IPS-15b (cell line): ENCODE measurements around the gene RNF11.

Source experiments
- H3K27me3 ChIP-seq: one replicate; pipeline ENCODE4 v1.6.1; 2013; ENCODE audit warnings: low read length; ENCODE audit not compliant: control insufficient read depth, insufficient read depth
- H3K36me3 ChIP-seq: one replicate; pipeline ENCODE4 v1.6.1; 2013; ENCODE audit warnings: low read length; ENCODE audit not compliant: control insufficient read depth, insufficient read depth
- H3K4me1 ChIP-seq: one replicate; pipeline ENCODE4 v1.6.1; 2013; ENCODE audit warnings: mild to moderate bottlenecking, low read length; ENCODE audit not compliant: control insufficient read depth, insufficient read depth
- H3K4me3 ChIP-seq: one replicate; pipeline ENCODE4 v1.5.1; 2013; ENCODE audit warnings: low read depth, low read length
- H3K9ac ChIP-seq: one replicate; pipeline ENCODE4 v1.6.1; 2013; ENCODE audit warnings: low read depth, mild to moderate bottlenecking, low read length
- H3K9me3 ChIP-seq: one replicate; pipeline ENCODE4 v1.6.1; 2013; ENCODE audit warnings: mild to moderate bottlenecking, low read length; ENCODE audit not compliant: control insufficient read depth, insufficient read depth

Gene RNF11

DNA sequence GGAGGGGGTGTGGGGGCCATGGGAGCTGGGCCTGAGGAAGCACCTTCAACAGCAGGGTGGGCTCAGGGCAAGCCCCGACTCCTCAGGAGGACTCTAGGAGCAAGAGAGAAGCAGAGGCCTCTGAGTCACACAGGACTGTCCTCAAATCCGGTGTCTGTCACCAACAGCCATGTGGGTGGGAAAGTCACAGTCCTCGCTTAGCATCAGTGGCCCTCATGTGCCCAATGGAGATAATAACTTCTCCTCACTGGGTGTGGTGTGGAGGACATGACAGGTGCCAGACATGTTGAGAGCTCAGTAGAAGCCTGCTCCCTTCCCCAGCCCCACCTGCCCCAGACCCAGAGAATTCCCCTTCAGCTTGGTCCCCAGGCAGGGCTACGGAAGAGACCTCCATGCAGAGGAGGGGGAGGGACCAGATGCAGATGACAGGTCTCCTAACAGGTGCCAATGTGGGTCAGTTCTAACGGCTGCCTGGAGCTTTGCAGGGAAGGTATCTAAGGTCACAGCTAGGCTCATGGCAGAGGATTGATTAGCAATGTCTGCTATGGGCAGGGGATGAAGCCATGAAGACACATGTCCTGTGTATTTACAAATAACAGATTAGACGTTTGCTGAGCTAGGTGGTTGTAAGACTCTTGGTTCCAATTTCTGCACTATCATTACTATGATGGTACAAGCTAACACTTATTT, 64.1 kb downstream of the RNF11 start:
- no peaks in the 10 kb centered on the region for H3K36me3 ChIP-seq
- H3K4me3 ChIP-seq = no peak overlapping the region
- H3K9me3 ChIP-seq = no peaks in the 10 kb centered on the region
- no peak overlapping the region for H3K9ac ChIP-seq
- no peaks in the 10 kb centered on the region for H3K27me3 ChIP-seq
- peaks cover 5% of the 10 kb centered on the region for H3K4me1 ChIP-seq

DNA sequence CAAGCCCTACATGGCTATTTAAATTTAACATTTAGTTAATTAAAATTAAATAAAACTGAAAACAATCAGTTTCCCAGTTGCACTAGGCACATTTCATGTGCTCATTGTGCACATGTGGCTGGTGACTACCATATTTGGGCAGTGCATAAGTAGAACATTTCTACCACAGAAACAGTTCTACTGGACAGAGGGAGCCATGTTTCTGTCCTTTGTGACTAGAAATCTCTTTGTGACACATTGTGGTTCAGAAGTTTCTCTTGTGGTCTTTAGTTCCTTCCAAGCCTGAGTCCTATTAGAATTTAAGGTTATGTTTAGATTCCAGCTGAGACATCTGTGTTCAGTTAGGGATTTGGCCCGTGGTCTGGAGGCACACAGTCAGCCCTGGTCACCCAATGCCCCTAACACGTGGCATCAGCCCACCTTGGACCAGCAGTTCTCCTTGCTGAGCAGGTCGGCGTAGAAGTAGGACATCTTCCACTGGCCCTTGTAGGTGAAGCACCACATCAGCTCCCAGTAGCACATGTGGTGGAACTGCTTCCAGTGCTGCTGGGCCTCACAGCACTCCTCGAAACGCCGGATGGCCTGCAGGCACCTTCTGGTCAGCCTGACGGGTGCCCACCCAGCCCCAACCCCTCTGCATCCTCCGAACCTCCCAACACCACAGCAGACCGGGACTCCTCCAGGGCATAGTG, 65.2 kb downstream of the RNF11 start:
- H3K9ac ChIP-seq = no peak overlapping the region

DNA sequence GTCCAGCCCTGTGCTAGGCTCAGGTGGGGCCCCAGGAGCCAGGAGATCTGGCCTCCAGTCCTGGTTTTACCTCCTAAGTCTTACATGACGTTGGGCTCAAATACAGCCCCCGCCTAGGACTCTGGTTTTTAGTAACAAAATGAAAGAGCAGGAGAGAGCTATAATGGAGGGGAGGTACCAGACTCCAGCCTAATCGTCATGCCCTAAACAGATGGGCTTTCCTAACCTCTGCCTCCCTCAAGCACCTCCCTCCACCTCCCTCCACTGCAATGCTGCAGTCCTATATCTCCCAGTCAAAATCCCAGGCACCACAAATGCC, 65.7 kb downstream of the RNF11 start:
- Histone ChIP-seq H3K4me1 (no peaks in the 10 kb centered on the region), H3K9me3 (no peaks in the 10 kb centered on the region), H3K36me3 (no peaks in the 10 kb centered on the region), H3K4me3 (no peak overlapping the region), H3K27me3 (no peaks in the 10 kb centered on the region), H3K9ac (no peak overlapping the region)

More for the DNA sequence above, 65.2 kb downstream of the RNF11 start:
- H3K4me1 ChIP-seq = peaks cover 3% of the 10 kb centered on the region
- H3K4me3 ChIP-seq = no peak overlapping the region
- no peaks in the 10 kb centered on the region for H3K9me3 ChIP-seq
- no peaks in the 10 kb centered on the region for H3K27me3 ChIP-seq
- H3K36me3 ChIP-seq = no peaks in the 10 kb centered on the region

DNA sequence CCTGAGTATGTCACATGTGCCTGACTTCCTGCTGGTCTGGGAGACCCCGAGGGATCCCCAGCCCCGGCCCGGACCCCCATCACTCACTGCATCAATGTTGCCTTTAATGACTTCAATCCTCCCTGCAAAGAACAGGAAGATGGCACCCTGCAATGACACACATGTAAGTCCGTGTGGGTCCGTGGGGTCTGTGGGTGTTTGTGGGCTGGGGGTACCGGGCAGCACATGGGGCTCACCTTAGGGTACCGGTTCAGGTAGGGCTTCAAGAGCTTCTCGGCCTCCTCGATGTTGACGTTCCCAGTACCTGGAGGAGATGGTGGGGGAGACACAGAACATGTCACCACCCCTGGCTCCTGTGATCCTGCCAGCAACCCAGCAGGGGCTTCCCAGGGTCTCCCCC, 66.2 kb downstream of the RNF11 start:
- Histone ChIP-seq H3K36me3 (no peaks in the 10 kb centered on the region), H3K9ac (no peak overlapping the region), H3K4me1 (no peaks in the 10 kb centered on the region), H3K27me3 (no peaks in the 10 kb centered on the region), H3K4me3 (no peak overlapping the region), H3K9me3 (no peaks in the 10 kb centered on the region)

DNA sequence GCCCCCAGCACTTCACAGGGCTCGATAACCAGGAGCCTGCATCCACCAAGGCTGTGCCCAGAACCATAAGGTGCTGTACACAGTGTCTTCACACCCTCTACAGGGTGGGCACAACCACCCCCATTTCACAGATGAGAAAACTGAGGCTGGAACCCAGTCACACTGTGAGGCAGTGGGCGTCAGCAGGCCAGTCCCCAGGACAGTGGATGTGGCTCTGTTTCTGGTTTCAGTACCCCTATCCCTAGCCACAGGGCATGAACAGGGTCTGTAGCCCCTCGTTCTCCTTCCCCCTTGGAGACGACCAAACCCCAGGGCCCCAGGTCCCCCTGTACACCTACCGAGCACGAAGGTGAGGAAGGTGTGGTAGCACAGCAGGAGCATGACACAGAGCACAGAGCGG, 66.7 kb downstream of the RNF11 start:
- Histone ChIP-seq H3K9me3 (no peaks in the 10 kb centered on the region), H3K4me3 (no peak overlapping the region), H3K27me3 (no peaks in the 10 kb centered on the region), H3K9ac (no peak overlapping the region), H3K36me3 (no peaks in the 10 kb centered on the region), H3K4me1 (no peaks in the 10 kb centered on the region)

DNA sequence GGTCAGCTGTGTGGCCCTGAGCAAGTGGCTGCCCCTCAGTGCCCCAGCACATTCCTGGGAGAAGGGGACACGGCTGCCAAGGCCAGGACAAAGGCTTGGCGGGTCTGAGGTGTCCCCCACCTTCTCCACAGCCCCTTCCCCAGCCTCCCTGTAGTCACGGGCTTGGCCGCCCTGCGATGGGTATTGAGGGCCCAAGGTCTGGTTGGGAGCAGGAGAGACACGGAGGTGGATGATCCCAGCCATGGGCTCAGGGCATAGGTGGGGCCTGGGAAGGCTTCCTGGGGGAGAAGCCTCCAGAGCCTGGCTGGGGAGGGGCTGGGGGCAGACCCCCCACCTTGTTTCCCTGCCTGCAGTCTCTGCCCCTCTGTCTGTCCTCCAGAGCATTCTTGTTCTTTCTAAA, 67.2 kb downstream of the RNF11 start:
- no peaks in the 10 kb centered on the region for H3K9me3 ChIP-seq
- no peaks in the 10 kb centered on the region for H3K4me1 ChIP-seq
- no peaks in the 10 kb centered on the region for H3K36me3 ChIP-seq
- no peak overlapping the region for H3K4me3 ChIP-seq
- no peak overlapping the region for H3K9ac ChIP-seq
- no peaks in the 10 kb centered on the region for H3K27me3 ChIP-seq

DNA sequence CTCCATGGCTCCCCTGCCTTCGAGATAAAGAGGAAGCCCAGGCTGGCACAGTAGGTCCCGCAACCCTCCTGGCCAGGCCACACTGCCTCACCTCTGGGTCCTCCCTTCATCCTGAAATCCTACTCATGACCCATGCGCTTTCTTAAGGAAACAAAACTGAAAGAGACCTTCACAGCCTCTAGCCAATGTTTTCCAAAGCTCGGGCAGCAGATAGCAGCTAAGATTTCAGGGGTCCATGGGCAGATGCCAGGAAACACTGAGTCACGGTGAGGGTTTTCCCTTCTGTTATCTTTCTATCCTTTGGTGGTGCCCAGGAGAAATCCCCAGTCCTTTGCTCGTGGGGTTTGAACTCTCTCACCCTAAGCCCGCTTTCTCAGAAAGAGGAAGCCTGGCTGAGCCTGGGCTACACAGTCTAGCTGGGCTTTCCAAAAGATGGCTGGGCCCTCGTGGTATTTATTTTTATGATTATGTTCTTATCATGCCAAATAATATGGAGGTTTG, 67.7 kb downstream of the RNF11 start:
- Histone ChIP-seq H3K9ac (no peak overlapping the region), H3K4me1 (no peaks in the 10 kb centered on the region), H3K4me3 (no peak overlapping the region), H3K9me3 (no peaks in the 10 kb centered on the region), H3K36me3 (no peaks in the 10 kb centered on the region), H3K27me3 (no peaks in the 10 kb centered on the region)

DNA sequence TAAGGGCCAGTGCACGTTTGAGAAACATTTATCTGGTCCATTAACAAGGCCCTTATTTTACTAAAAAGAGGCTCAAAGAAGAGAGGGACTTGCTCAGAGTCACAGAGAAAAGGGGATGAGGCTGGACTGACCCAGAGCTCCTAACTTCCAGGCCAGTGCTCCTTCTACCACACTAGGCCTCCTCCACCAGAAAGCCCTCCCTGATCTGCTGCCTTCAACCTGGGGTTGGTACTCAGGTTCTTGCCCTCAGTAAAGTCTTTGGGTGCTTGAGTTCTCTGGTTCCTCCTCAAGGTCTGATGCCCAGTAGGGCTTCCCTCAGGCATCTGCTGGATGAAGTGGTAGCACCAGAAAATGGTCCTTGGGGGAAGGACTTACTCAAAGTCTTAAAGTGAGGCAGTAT, 68.3 kb downstream of the RNF11 start:
- Histone ChIP-seq H3K4me1 (no peaks in the 10 kb centered on the region), H3K9ac (no peak overlapping the region), H3K9me3 (no peaks in the 10 kb centered on the region), H3K36me3 (no peaks in the 10 kb centered on the region), H3K27me3 (no peaks in the 10 kb centered on the region), H3K4me3 (no peak overlapping the region)

DNA sequence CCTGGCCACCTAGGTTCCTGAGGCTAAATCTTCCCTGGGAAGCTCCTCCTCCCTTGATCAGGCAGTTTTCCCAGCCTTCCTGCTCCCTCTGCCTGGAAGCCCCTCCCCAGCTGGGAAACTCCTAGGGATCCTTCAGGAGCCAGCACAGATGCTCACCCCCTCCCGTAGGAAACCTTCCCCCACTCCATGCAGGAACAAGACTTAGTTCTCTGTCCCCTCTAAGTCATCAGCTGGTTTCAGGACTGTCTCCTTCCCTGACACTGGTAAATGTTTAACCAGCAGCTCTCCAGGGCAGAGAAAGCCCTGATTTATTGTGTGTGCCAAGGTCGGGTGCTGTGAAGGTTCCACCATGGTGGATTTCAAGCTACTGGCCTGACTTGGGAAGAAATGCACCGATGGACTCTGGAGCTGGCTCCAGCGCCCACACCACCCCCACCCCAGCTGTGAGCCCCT, 69.3 kb downstream of the RNF11 start:
- Histone ChIP-seq H3K4me3 (no peak overlapping the region), H3K9me3 (no peaks in the 10 kb centered on the region), H3K36me3 (no peaks in the 10 kb centered on the region), H3K9ac (no peak overlapping the region), H3K27me3 (no peaks in the 10 kb centered on the region), H3K4me1 (no peaks in the 10 kb centered on the region)

DNA sequence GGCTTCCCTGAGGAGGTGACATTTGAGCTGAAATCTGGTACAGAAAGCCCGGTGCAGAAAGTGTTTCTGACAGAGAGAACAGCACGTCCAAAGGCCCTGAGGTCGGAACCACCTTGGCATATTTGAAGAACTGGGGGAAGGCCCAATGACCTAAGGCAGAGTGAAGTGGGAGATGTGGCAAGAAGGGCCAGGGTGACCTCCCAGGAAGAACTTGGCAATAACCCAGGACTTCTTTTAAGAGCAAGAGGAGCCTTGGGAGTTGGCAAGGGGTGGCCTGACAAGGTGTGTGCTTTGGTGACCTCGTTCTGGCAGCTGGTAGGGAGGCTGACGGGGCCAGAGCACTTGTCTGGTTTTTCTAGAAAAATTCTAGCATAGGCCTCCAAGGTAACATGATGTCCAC, 70.9 kb downstream of the RNF11 start:
- H3K4me3 ChIP-seq = no peak overlapping the region
- H3K36me3 ChIP-seq = no peaks in the 10 kb centered on the region
- no peaks in the 10 kb centered on the region for H3K4me1 ChIP-seq
- H3K9ac ChIP-seq = no peak overlapping the region
- no peaks in the 10 kb centered on the region for H3K27me3 ChIP-seq
- H3K9me3 ChIP-seq = no peaks in the 10 kb centered on the region

DNA sequence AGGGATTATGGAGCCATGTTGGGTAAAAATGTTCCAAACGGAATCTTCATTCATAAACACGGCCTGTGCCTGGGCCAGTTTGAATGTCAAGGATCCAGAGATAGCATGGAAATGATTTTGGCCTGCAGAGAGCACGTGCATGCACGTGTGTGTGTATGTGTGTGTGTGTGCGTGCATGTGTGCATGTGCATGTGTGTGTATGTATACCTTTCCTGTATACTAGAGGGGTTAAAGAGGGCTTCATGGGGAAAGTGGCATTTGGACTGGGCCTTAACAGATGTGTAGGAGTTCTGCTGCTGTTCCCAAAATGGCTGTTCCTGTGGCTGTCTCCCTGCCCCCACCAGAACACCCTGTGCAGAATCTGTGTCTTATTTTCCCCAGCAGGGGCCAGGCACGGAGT, 72.6 kb downstream of the RNF11 start:
- H3K27me3 ChIP-seq = no peaks in the 10 kb centered on the region
- H3K9me3 ChIP-seq = no peaks in the 10 kb centered on the region
- no peak overlapping the region for H3K4me3 ChIP-seq
- no peaks in the 10 kb centered on the region for H3K36me3 ChIP-seq
- H3K4me1 ChIP-seq = no peaks in the 10 kb centered on the region
- no peak overlapping the region for H3K9ac ChIP-seq

DNA sequence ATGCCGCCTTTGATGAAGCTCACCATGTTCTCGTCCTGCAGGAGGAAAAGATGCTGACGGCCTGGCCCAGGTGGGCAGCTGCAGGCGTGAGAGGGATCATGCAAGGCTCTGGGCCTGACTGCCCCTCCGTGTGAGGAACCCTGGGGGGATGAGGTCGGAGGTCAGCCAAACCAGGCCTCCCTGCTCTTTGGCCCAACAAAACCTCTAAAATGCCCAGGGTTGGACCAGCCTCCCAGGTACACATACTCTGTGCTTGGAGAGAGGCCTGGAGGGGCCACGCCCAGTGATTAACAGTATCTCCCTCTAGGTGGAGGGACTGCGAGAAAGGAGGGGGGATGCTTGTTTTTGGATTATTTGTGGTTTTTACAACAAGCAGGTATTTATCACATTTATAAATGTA, 73.2 kb downstream of the RNF11 start:
- H3K27me3 ChIP-seq = no peaks in the 10 kb centered on the region
- H3K9me3 ChIP-seq = no peaks in the 10 kb centered on the region
- H3K4me3 ChIP-seq = no peak overlapping the region
- no peaks in the 10 kb centered on the region for H3K4me1 ChIP-seq
- H3K36me3 ChIP-seq = no peaks in the 10 kb centered on the region
- H3K9ac ChIP-seq = no peak overlapping the region
